ENCODE results near the gene CLCF1.

DNA sequence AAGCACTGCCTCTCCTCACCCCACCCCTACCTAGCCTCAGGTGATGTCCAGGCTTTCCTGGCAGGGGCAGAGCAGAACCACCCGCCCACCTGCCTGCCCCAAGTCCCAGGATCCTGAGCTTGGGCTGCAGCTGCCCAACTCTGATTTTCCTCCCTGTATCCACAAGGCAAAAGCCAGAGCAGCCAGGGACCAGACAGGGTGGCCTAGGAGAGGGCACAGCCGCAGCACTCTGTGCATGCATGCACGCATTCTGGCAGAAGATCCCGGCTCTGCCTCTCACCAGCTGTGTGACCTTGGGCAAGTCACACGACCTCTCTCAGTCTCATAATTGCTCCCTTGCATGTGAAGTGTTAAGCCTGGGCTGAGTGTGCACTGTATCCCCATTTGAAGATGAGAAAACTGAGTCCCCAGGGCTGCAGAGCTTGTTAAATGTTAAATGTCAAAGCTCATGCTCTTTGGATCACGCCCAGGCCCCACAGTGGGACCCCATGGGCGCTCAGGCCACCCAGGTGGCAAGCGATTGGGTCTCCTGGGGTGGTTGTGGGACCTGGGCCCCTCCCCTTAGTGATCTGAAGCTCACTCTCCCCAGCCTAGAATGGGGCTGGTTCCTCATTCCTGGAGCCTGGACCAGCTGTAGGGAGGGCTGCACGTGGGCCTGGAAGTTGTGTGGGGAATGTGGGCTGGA is 39.2 kb upstream of the CLCF1 start:
- TF ChIP-seq, protein P1, sequence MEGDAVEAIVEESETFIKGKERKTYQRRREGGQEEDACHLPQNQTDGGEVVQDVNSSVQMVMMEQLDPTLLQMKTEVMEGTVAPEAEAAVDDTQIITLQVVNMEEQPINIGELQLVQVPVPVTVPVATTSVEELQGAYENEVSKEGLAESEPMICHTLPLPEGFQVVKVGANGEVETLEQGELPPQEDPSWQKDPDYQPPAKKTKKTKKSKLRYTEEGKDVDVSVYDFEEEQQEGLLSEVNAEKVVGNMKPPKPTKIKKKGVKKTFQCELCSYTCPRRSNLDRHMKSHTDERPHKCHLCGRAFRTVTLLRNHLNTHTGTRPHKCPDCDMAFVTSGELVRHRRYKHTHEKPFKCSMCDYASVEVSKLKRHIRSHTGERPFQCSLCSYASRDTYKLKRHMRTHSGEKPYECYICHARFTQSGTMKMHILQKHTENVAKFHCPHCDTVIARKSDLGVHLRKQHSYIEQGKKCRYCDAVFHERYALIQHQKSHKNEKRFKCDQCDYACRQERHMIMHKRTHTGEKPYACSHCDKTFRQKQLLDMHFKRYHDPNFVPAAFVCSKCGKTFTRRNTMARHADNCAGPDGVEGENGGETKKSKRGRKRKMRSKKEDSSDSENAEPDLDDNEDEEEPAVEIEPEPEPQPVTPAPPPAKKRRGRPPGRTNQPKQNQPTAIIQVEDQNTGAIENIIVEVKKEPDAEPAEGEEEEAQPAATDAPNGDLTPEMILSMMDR (IDR thresholded peaks at IDR 0.05), result no peak
- TF ChIP-seq EP300 (IDR thresholded peaks at IDR 0.05) (no peak), POLR2A (IDR thresholded peaks at IDR 0.05) (no peak)
